HS-5 (cell line): ENCODE data around the gene ATP1A2.
"Not testable (repeated sequence)": the region's sequence is repeated elsewhere in the genome, so short reads cannot be mapped to it uniquely, and the experiment has no call there.

ENCODE experiments used
- DNase-seq: peaks from one replicate; pipeline ENCODE4 v3.0.0-alpha.2; 2012; ENCODE audit warnings: low read depth

The ATP1A2 gene

GRCh38 chr1:160101037-160101716 is 14.4 kb upstream of the ATP1A2 start:
- no peak for DNase-seq

GRCh38 chr1:160101717-160102522 is 13.6 kb upstream of the ATP1A2 start:
- no peak for DNase-seq

- DNase-seq = no peak
Observed at GRCh38 chr1:160103658-160104408, 11.7 kb upstream of the ATP1A2 start.

- DNase-seq = no peak
Observed at GRCh38 chr1:160104486-160104885, 11.1 kb upstream of the ATP1A2 start.

- DNase-seq = no peak
Observed at GRCh38 chr1:160105155-160105554, 10.4 kb upstream of the ATP1A2 start.

GRCh38 chr1:160107512-160107911 is 8.0 kb upstream of the ATP1A2 start:
- no peak for DNase-seq

- no peak for DNase-seq
Observed at GRCh38 chr1:160108888-160109662, 6.5 kb upstream of the ATP1A2 start.

GRCh38 chr1:160109686-160110085 is 5.9 kb upstream of the ATP1A2 start:
- no peak for DNase-seq

GRCh38 chr1:160111462-160111861 is 4.1 kb upstream of the ATP1A2 start:
- DNase-seq = not testable (repeated sequence)

- no peak for DNase-seq
Observed at GRCh38 chr1:160112357-160112756, 3.2 kb upstream of the ATP1A2 start.

GRCh38 chr1:160113407-160113806 is 2.2 kb upstream of the ATP1A2 start:
- no peak for DNase-seq

- DNase-seq = no peak
Observed at GRCh38 chr1:160114085-160114484, 1.5 kb upstream of the ATP1A2 start.

GRCh38 chr1:160116283-160117147 is 956 bp downstream of the ATP1A2 start:
- no peak for DNase-seq

- no peak for DNase-seq
Observed at GRCh38 chr1:160117300-160117699, 1.7 kb downstream of the ATP1A2 start.

- DNase-seq = no peak
Observed at GRCh38 chr1:160117709-160118183, 2.2 kb downstream of the ATP1A2 start.

GRCh38 chr1:160118928-160119327 is 3.4 kb downstream of the ATP1A2 start:
- DNase-seq = no peak

- no peak for DNase-seq
Observed at GRCh38 chr1:160120797-160121196, 5.2 kb downstream of the ATP1A2 start.

- no peak for DNase-seq
Observed at GRCh38 chr1:160121388-160121787, 5.8 kb downstream of the ATP1A2 start.

GRCh38 chr1:160122978-160123495 is 7.5 kb downstream of the ATP1A2 start:
- no peak for DNase-seq

GRCh38 chr1:160123726-160124125 is 8.2 kb downstream of the ATP1A2 start:
- no peak for DNase-seq
